Esophagus muscularis mucosa (tissue), 4 donors: ENCODE measurements around the gene KIAA1143.

Source experiments
- EP300 ChIP-seq: sonication (generic); formaldehyde crosslinking; IDR thresholded peaks from one replicate; pipeline ENCODE4 v1.6.1; 2017; ENCODE audit warnings: antibody characterized with exemption
- POLR2A ChIP-seq: fragments of 450-650 bp; IDR thresholded peaks from one replicate; pipeline ENCODE4 v1.6.1; 2017; ENCODE audit warnings: antibody characterized with exemption, moderate library complexity, mild to moderate bottlenecking, low read depth
- POLR2AphosphoS5 ChIP-seq, 2 donors: sonication (generic); formaldehyde crosslinking; IDR thresholded peaks; one replicate each; pipeline ENCODE4 v1.6.1; 2017; ENCODE audit warnings: antibody characterized with exemption in 2 of 2
- TF ChIP-seq, protein P1 (sequence below), 3 experiments: fragments of 200-600 bp in 2 of 3; fragments of 450-650 bp in 1 of 3; sonication (generic) in 2 of 3; IDR thresholded peaks; one replicate each; pipeline ENCODE4 v1.5.1; 2017 to 2019; ENCODE audit warnings: antibody characterized with exemption in 3 of 3, mild to moderate bottlenecking in 2 of 3, moderate library complexity in 1 of 3

DNA sequence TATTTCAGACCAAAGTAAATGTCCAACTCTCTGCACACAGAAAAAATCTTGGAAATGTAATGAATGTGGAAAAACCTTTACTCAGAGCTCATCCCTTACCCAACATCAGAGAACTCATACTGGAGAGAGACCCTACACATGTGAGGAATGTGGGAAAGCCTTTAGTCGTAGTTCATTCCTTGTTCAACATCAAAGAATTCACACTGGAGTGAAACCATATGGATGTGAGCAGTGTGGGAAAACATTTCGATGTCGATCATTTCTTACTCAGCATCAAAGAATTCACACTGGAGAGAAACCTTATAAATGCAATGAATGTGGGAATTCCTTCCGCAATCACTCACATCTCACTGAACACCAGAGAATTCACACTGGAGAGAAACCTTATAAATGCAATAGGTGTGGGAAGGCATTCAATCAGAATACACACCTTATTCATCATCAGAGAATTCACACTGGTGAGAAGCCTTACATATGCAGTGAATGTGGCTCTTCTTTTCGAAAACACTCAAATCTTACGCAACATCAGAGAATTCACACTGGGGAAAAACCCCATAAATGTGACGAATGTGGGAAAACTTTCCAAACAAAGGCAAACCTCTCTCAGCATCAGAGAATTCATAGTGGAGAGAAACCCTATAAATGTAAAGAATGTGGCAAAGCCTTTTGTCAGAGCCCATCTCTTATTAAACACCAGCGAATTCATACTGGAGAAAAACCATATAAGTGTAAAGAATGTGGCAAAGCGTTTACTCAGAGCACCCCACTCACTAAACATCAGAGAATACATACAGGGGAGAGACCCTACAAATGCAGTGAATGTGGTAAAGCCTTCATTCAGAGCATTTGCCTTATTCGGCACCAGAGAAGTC lies 40.0 kb downstream of the KIAA1143 start:
- TF ChIP-seq POLR2A (no peak), POLR2AphosphoS5 (IDR thresholded peaks at IDR 0.05) (no peak), EP300 (no peak)
- TF ChIP-seq, protein P1, sequence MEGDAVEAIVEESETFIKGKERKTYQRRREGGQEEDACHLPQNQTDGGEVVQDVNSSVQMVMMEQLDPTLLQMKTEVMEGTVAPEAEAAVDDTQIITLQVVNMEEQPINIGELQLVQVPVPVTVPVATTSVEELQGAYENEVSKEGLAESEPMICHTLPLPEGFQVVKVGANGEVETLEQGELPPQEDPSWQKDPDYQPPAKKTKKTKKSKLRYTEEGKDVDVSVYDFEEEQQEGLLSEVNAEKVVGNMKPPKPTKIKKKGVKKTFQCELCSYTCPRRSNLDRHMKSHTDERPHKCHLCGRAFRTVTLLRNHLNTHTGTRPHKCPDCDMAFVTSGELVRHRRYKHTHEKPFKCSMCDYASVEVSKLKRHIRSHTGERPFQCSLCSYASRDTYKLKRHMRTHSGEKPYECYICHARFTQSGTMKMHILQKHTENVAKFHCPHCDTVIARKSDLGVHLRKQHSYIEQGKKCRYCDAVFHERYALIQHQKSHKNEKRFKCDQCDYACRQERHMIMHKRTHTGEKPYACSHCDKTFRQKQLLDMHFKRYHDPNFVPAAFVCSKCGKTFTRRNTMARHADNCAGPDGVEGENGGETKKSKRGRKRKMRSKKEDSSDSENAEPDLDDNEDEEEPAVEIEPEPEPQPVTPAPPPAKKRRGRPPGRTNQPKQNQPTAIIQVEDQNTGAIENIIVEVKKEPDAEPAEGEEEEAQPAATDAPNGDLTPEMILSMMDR (IDR thresholded peaks at IDR 0.05), result no peak
